PFSK-1 (cell line): ENCODE results near the gene GMEB2.

Source experiments
- FOXP2 ChIP-seq: optimal IDR thresholded peaks from 2 replicates; pipeline ENCODE3; 2011; ENCODE audit warnings: borderline replicate concordance, control low read depth, inconsistent platforms; ENCODE audit not compliant: insufficient read depth; ENCODE audit errors: extremely low read length, extremely low read depth
- TF ChIP-seq, protein P1 (sequence below), 2 experiments: IDR thresholded peaks; 2 replicates each; pipeline versions ENCODE4 v1.6.1 to v1.8.0; 2011 to 2012; ENCODE audit warnings: low read depth in 2 of 2, low read length in 2 of 2, control low read depth in 1 of 2, inconsistent platforms in 1 of 2, mild to moderate bottlenecking in 1 of 2, moderate library complexity in 1 of 2; ENCODE audit not compliant: insufficient read depth in 1 of 2

DNA sequence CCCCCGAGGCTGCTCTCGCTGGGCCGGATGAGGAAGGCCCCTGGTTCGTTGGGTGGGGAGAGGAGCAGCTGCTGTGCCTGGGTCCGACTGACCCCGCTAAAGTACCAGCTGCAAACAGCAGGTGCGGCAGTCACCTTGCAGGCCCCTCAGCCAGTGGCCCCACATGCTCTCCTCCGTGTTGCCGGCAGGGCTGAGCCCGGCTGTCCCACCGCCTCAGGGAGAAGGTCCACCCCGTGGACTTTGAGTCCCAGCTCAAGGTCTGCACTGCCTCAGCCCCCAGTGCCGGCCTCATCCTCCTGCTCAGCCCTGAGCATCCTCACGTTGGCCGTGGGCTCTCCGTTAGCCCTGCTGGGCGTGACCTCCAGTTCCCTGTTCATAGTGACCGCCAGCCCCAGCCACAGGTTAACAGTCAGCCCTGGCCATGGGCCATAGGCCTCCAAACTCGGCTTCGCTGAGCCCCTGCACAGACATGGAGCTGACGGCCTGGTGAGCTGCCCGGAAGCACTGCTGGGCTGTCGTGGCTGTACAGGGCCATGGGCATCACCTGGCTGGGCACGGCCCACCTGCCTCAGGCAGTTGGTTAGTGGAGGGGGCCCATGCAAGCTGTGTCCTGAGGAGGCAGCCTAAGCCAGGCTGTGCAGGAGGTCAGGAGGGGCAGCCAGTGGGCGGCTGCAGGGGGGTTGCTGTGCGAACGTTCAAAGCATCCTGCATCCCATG is 82.5 kb downstream of the GMEB2 start:
- TF ChIP-seq, protein P1, sequence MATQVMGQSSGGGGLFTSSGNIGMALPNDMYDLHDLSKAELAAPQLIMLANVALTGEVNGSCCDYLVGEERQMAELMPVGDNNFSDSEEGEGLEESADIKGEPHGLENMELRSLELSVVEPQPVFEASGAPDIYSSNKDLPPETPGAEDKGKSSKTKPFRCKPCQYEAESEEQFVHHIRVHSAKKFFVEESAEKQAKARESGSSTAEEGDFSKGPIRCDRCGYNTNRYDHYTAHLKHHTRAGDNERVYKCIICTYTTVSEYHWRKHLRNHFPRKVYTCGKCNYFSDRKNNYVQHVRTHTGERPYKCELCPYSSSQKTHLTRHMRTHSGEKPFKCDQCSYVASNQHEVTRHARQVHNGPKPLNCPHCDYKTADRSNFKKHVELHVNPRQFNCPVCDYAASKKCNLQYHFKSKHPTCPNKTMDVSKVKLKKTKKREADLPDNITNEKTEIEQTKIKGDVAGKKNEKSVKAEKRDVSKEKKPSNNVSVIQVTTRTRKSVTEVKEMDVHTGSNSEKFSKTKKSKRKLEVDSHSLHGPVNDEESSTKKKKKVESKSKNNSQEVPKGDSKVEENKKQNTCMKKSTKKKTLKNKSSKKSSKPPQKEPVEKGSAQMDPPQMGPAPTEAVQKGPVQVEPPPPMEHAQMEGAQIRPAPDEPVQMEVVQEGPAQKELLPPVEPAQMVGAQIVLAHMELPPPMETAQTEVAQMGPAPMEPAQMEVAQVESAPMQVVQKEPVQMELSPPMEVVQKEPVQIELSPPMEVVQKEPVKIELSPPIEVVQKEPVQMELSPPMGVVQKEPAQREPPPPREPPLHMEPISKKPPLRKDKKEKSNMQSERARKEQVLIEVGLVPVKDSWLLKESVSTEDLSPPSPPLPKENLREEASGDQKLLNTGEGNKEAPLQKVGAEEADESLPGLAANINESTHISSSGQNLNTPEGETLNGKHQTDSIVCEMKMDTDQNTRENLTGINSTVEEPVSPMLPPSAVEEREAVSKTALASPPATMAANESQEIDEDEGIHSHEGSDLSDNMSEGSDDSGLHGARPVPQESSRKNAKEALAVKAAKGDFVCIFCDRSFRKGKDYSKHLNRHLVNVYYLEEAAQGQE (IDR thresholded peaks at IDR 0.05; ENCODE audit: insufficient read depth in 1 of 2, low read depth in 2 of 2, low read length in 2 of 2), result no peak
- no peak for TF ChIP-seq FOXP2
